GM18499 (cell line): ENCODE measurements around the gene CCDC9B.

Experiments
- ATAC-seq: cut with Tn5 transposase; IDR thresholded peaks from one replicate; pipeline ENCODE4 v1.9.1; 2021; ENCODE audit warnings: moderate number of reproducible peaks; ENCODE audit not compliant: insufficient read depth, unreplicated experiment

The CCDC9B gene

DNA sequence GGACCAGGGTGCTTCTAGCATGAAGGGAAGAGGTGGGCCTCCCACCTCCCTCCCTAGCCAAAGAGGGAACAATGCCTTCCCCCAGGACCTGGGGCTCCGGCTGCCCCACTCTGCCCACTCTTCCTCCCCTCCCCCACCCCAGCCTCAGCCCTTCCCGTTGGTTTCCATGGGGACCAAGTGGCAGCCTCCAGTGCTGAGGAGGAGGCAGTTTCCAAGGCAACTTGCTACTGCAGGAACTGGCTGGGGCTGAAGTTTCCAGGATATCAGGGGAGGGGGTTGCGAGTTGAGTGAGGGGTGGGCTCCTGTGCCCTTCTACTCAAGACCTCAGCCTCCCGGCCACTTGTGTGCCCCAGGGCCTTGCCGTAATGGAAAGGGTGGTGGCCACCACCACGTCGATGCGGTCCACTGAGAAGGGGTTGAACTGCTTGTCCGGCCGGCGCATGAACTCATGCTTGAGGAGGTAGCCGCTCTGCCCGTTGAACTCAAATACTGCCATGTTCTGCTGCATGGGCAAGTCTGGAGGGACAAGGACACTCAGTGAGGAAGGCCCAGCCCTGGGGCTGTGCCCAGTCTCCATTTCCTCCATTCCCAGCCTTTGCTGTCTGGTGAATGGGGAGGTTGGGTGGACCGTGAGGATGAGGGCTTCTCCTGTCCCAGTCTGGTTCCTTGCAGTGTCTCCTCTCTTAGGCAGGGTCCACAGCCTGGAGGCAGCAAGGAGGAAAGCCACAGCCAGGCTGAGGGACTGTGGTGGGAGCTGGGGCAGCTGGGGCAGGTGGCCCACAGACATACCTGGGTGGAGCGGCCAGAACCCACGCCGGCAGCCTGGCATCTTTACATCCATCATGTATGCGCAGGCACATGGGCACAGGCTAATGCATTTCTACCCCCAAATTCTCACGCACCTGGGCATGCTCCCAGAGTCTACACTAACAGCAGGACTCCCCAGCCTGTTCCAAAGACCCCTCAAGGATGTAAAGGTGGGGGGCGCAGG, 46.5 kb downstream of the CCDC9B start:
- no peak for ATAC-seq

DNA sequence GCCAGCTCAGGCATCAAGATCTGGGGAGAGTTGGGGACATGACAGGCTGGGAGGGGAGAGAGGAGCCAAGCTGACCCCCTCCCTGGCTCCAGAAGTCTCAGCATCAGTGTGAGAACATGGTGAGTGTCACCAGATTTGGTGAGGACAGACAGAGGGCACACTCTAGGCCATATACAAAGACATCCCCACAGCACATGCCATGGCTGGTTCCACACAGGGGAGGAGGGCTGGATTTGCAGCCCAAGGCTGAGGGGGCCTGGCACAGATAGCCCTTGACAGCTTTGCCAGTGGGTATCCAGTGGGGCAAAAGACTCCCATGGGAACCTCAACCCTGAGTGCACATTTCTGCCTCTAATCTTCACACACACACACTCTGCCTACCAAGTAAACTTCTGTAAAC, 47.7 kb downstream of the CCDC9B start:
- ATAC-seq, result no peak

- no peak for ATAC-seq
Observed at GRCh38 chr15:40292246-40292645, 48.5 kb downstream of the CCDC9B start.

DNA sequence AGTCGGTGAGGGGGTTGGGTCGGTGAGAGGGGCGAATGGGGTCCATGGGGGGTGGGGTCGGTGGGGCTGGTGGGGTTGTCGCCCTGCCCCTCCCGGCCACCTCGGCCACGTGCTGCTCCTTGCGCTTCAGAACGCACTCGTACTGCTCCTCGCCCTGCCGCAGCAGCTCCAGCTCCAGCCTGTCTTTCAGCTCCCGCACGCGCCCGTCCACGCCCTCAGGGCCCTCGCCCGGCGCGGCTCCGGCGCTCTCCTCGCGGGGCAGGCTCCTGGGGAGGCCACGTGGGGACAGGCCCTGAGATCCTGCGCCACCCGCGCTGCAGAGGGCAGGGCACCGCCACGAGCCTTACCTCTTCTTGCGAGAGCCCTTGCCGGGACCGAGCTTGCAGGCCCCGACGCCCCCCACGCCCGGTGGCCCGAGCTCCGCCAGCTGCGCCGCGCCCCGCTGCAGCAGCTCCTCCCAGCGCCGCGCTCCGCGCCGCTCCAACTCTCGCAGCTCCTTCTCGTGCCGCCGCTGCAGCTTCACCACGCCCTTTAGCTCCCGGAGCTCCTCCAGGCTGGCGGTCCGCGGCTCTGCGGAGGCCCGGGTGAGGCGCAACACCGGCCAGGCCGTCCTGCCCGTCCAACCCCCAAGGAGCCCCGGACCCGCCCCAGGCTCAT, 49.7 kb downstream of the CCDC9B start:
- no peak for ATAC-seq

DNA sequence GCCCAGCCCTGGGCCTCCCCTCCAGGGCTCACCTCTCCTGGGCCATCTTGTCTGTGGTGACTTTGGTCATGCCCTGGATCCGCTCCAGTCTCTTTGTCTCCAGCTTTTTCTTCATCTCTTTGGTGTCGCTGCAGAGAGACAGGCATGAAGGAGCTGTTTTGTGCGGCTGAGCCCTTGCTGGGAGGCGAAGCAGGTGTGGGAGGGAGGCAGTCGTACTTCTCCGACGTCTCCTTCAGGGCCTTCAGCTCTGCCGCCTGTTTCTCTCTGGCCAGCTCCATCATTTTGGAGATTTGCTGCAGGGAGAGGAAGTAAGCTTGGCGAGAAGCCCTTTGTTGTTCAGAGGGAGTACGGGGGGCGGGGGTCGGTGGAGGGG, 50.2 kb downstream of the CCDC9B start:
- ATAC-seq, result no peak

DNA sequence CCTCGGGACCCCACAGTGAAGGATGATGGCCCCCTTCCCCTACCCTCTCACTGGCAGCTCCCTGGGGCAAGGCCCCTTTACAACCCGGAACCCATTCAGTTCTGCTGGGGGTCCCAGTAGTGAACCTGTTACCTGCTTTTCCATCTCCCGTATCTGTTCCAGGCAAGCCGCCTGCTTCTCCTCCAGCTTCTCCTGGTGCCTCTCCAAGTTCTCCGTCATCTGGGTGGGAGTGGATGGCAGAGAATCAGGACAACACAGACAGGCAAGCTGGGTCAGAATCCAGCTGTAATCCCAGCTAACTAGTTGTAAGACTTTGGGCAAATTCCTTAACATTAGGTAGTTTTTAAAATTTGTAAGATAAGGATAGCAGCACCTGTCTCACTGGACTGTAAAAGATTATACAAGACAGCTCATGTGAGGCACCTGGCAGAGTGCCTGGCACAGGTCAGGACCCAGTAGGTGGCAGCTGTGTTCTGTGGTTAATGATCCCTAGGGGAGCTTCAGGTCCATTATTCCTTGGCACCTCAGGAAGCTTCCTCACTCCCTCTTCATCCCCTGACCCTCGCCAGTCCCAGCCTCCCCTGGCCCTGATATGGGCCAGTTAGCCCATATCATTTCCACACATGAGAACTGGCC, 51.5 kb downstream of the CCDC9B start:
- no peak for ATAC-seq

DNA sequence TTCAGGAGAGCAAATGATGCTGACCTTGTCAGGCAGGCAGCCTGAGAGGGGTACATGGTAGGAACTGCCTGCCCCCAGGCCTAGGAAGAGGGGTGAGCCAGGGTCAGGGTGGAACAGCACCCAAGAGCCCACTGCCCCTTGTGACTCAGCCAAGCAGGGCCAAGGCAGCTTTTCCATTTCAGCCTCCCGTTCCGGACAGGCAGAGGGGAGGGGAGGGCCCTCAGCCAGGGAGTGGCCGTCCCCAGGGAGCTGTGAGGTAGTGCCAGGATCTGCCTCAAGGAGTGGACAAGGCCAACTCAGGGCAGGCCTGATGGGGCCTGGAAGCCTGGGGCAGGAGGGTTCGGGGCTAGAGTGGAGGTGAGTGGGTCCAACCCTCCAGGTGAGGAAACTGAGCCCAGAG, 52.8 kb downstream of the CCDC9B start:
- no peak for ATAC-seq

DNA sequence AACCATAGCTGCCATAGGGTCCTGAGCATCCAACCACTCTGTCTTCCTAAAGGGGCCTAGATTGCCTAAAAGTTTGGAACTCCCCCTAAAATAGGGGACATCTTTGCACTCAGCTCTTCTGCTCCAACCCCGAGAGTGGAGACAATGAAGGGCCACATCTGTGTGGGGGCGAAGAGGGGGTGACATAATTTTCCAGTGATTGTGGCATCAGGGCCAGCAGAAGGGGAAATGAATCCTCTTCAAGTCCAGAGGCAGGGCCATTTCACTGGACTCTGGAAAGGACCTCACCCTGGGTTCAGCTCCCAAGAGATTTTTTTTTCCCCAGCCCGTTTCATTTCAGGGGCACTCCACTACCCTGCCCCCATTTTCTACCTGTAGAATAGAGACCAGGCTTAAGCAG, 53.2 kb downstream of the CCDC9B start:
- no peak for ATAC-seq

DNA sequence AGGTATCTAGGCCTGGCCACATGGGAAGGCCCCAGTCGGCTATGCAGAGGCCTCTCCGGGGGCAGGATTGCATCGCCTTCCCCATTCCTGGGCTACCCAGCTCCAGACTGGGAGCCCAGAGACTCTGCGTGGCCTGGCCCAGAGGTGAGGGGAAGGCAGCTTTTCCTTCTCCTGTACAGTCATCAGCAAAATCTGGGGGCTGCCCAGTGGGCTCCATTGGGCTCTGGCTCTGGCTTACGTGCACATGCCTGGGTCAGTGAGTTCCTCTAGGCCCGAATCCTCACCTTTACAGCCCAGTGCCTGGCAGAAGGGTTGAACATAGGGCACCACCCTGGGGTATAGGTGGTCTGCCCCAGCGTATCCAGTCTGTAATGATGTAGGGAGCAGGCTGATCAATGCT, 53.9 kb downstream of the CCDC9B start:
- no peak for ATAC-seq

DNA sequence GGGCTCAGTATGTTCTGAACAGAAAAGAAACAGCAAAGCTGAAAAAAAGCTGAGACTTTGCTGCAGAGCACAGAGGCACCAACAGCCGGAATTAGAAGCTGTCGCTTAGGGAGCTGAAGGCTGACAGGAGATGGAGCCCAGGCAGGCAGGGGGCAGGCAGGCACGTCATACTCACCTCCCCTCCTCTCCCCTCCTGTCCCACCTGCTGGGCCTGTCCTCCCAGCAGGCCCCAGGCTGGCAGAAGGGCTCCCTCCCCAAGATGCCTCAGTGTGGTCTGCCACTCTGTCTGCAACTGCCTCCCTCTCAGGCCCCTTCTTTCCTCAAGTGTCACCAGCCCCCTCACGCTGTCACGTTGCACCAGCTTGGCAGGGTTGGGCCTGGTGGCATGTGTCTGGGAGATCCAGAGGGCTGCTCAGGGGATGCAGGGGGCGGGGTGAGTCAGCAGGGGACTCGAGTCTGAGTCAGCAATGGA, 54.6 kb downstream of the CCDC9B start:
- no peak for ATAC-seq

GRCh38 chr15:40285554-40286011, 55.2 kb downstream of the CCDC9B start:
- ATAC-seq, result no peak

- no peak for ATAC-seq
Observed at GRCh38 chr15:40285151-40285550, 55.6 kb downstream of the CCDC9B start.

DNA sequence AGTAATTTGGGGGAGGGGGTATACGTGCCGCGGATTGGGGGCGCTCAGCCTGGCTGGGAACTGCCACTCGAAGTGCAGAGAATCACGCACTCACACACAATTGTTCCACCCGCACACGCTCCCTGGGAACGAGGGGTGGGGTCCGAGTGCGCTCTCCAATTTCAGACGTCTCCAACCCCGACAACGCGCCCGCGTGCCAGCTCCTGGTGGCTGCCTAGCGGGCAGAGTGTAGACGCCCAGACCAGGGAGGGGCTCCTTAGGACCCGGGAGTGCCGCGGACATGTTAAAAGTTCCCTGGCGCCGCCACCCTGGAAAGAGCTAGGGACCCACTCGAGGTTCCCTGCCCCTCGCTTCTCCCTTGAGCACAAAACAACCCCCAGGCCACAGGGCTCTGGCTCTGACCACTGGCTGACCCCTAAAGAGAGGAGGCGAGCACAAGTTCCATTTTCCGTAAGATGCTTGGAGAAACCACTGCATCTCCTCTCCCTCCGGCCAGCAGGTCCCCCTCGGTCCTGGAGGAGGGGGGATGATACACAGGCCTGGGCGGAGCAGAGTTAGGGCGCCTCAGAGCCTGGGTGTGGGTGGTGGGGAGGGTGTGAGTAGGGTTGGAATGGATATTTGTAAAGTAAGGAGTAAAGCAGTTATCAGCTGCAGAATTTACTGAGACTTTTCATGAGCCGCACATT, 57.0 kb downstream of the CCDC9B start:
- no peak for ATAC-seq

- ATAC-seq, result no peak
Observed at GRCh38 chr15:40282869-40283614, 57.7 kb downstream of the CCDC9B start, which contains the start of gene ANKRD63. Gene ANKRD63 (minus strand): TSS chr15:40283064. CDS start chr15:40282586, 478 bp downstream.

GRCh38 chr15:40282147-40282868, 58.4 kb downstream of the CCDC9B start:
- no peak for ATAC-seq

- no peak for ATAC-seq
Observed at GRCh38 chr15:40281801-40282146, 59.0 kb downstream of the CCDC9B start.
